ENCODE results near the gene SEMA3C.
"Not testable (repeated sequence)": the region's sequence is repeated elsewhere in the genome, so short reads cannot be mapped to it uniquely, and the experiment has no call there.

DNA sequence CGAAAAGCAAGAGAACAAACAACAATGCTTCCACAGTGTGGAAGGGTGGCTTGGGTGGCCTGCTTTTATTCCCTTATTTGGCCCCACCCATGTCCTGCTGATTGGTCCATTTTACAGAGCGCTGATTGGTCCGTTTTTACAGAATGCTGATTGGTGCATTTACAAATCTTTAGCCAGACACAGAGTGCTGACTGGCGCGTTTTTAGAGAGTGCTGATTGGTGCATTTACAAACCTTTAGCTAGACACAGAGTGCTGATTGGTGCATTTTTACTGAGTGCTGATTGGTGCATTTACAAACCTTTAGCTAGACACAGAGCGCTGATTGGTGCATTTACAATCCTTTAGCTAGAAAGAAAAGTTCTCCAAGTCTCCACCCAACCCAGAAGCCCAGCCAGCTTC, 8.1 kb upstream of the SEMA3C start:
- TF ChIP-seq POLR2AphosphoS5, TAF1, POLR2A, POU2F2 (IDR thresholded peaks at IDR 0.05; ENCODE audit: low read depth, low read length): not testable (repeated sequence)
